ENCODE results near the gene PPP1R3F. TPM values are rescaled to one million over a fixed set of nuclear protein-coding genes. Genes with fewer than 3 reads are reported as not detected.

The PPP1R3F gene
- total RNA-seq, 2 donors from 2014 or later, result 12.6 to 14.8 TPM

GRCh38 chrX:49249071-49249470 is 20.5 kb upstream of the PPP1R3F start:
- no peak for TF ChIP-seq CTCF (IDR thresholded peaks at IDR 0.05)
- H3K9me3 ChIP-seq, result no peaks in the 10 kb centered on the region
- no peak overlapping the region for H3K4me3 ChIP-seq
- no peak for ATAC-seq (ENCODE audit: insufficient number of reproducible peaks, low FRiP score, low read depth)
- no peaks in the 10 kb centered on the region for H3K27me3 ChIP-seq (replicated peaks; ENCODE audit: insufficient read depth)
- no peak for DNase-seq (ENCODE audit: low spot score)
- no peak overlapping the region for H3K27ac ChIP-seq
- no peaks in the 10 kb centered on the region for H3K4me1 ChIP-seq (ENCODE audit: control insufficient read depth in 1 of 2, low read depth in 2 of 2)
- peaks cover 2% of the 10 kb centered on the region for H3K36me3 ChIP-seq

- no peak for ATAC-seq (ENCODE audit: insufficient number of reproducible peaks, low FRiP score, low read depth)
Observed at GRCh38 chrX:49249616-49250015, 20.0 kb upstream of the PPP1R3F start.

GRCh38 chrX:49250066-49250465 is 19.5 kb upstream of the PPP1R3F start:
- H3K36me3 ChIP-seq, result peaks cover 2% of the 10 kb centered on the region

More at GRCh38 chrX:49249616-49250015, 20.0 kb upstream of the PPP1R3F start:
- Histone ChIP-seq H3K36me3 (peaks cover 2% of the 10 kb centered on the region), H3K4me1 (ENCODE audit: control insufficient read depth in 1 of 2, low read depth in 2 of 2) (no peaks in the 10 kb centered on the region), H3K9me3 (no peaks in the 10 kb centered on the region), H3K4me3 (no peak overlapping the region), H3K27me3 (replicated peaks; ENCODE audit: insufficient read depth) (no peaks in the 10 kb centered on the region), H3K27ac (no peak overlapping the region)
- no peak for DNase-seq (ENCODE audit: low spot score)
- TF ChIP-seq CTCF (IDR thresholded peaks at IDR 0.05), result no peak

GRCh38 chrX:49250578-49250977 is 19.0 kb upstream of the PPP1R3F start:
- Histone ChIP-seq H3K9me3 (no peaks in the 10 kb centered on the region), H3K4me1 (ENCODE audit: control insufficient read depth in 1 of 2, low read depth in 2 of 2) (no peaks in the 10 kb centered on the region), H3K27me3 (replicated peaks; ENCODE audit: insufficient read depth) (no peaks in the 10 kb centered on the region), H3K4me3 (no peak overlapping the region), H3K27ac (no peak overlapping the region), H3K36me3 (peaks cover 2% of the 10 kb centered on the region)
- no peak for DNase-seq (ENCODE audit: low spot score)
- TF ChIP-seq CTCF (IDR thresholded peaks at IDR 0.05), result no peak
- ATAC-seq (ENCODE audit: insufficient number of reproducible peaks, low FRiP score, low read depth), result no peak

More at GRCh38 chrX:49250066-49250465, 19.5 kb upstream of the PPP1R3F start:
- H3K4me3 ChIP-seq, result no peak overlapping the region
- H3K9me3 ChIP-seq, result no peaks in the 10 kb centered on the region
- H3K27me3 ChIP-seq (replicated peaks; ENCODE audit: insufficient read depth), result no peaks in the 10 kb centered on the region
- no peak for DNase-seq (ENCODE audit: low spot score)
- H3K4me1 ChIP-seq (ENCODE audit: control insufficient read depth in 1 of 2, low read depth in 2 of 2), result no peaks in the 10 kb centered on the region
- H3K27ac ChIP-seq, result no peak overlapping the region
- no peak for ATAC-seq (ENCODE audit: insufficient number of reproducible peaks, low FRiP score, low read depth)
- no peak for TF ChIP-seq CTCF (IDR thresholded peaks at IDR 0.05)

GRCh38 chrX:49251325-49251724 is 18.3 kb upstream of the PPP1R3F start:
- Histone ChIP-seq H3K4me3 (no peak overlapping the region), H3K9me3 (no peaks in the 10 kb centered on the region), H3K4me1 (ENCODE audit: control insufficient read depth in 1 of 2, low read depth in 2 of 2) (no peaks in the 10 kb centered on the region), H3K27ac (no peak overlapping the region), H3K27me3 (replicated peaks; ENCODE audit: insufficient read depth) (no peaks in the 10 kb centered on the region), H3K36me3 (peaks cover 2% of the 10 kb centered on the region)
- no peak for DNase-seq (ENCODE audit: low spot score)
- no peak for ATAC-seq (ENCODE audit: insufficient number of reproducible peaks, low FRiP score, low read depth)
- TF ChIP-seq CTCF (IDR thresholded peaks at IDR 0.05), result no peak

Data from thoracic aorta (tissue), 2 donors.